GM18505 (cell line): ENCODE measurements around the gene EPHA5.

Source experiments
- ATAC-seq: cut with Tn5 transposase; IDR thresholded peaks from one replicate; pipeline ENCODE4 v1.9.1; 2021; ENCODE audit not compliant: unreplicated experiment
- POLR2A ChIP-seq: IDR thresholded peaks from 4 replicates; pipeline ENCODE4 v1.6.1; 2011; ENCODE audit warnings: borderline replicate concordance; ENCODE audit not compliant: insufficient read depth, insufficient read length; ENCODE audit errors: extremely low read depth

Gene EPHA5

GRCh38 chr4:65589921-65590320 is 80.4 kb downstream of the EPHA5 start:
- no peak for ATAC-seq
- no peak for TF ChIP-seq POLR2A

GRCh38 chr4:65589331-65589730 is 81.0 kb downstream of the EPHA5 start:
- no peak for ATAC-seq
- no peak for TF ChIP-seq POLR2A

GRCh38 chr4:65580551-65580950 is 89.7 kb downstream of the EPHA5 start:
- TF ChIP-seq POLR2A = no peak
- no peak for ATAC-seq

GRCh38 chr4:65566473-65566872 is 103.8 kb downstream of the EPHA5 start:
- no peak for TF ChIP-seq POLR2A

GRCh38 chr4:65561164-65561563 is 109.1 kb downstream of the EPHA5 start:
- TF ChIP-seq POLR2A = no peak
- no peak for ATAC-seq

More at GRCh38 chr4:65566473-65566872, 103.8 kb downstream of the EPHA5 start:
- no peak for ATAC-seq

- no peak for TF ChIP-seq POLR2A
- no peak for ATAC-seq
These were observed 111.0 kb downstream of the EPHA5 start for GRCh38 chr4:65559270-65559669.

- TF ChIP-seq POLR2A = no peak
- ATAC-seq = no peak
These were observed 118.2 kb downstream of the EPHA5 start for GRCh38 chr4:65552057-65552456.

- ATAC-seq = no peak
- no peak for TF ChIP-seq POLR2A
These were observed 119.8 kb downstream of the EPHA5 start for GRCh38 chr4:65550500-65550899.

- ATAC-seq = no peak
- no peak for TF ChIP-seq POLR2A
These were observed 123.3 kb downstream of the EPHA5 start for GRCh38 chr4:65546882-65547416.

GRCh38 chr4:65538571-65538970 is 131.7 kb downstream of the EPHA5 start:
- no peak for TF ChIP-seq POLR2A
- no peak for ATAC-seq

GRCh38 chr4:65535113-65535512 is 135.2 kb downstream of the EPHA5 start:
- no peak for ATAC-seq
- no peak for TF ChIP-seq POLR2A

- no peak for ATAC-seq
- TF ChIP-seq POLR2A = no peak
These were observed 148.6 kb downstream of the EPHA5 start for GRCh38 chr4:65521666-65522065.

- no peak for TF ChIP-seq POLR2A
- no peak for ATAC-seq
These were observed 154.6 kb downstream of the EPHA5 start for GRCh38 chr4:65515646-65516045.

- no peak for TF ChIP-seq POLR2A
- ATAC-seq = no peak
These were observed 159.3 kb downstream of the EPHA5 start for GRCh38 chr4:65510976-65511375.

GRCh38 chr4:65508168-65508567 is 162.1 kb downstream of the EPHA5 start:
- ATAC-seq = no peak
- TF ChIP-seq POLR2A = no peak
